Activated CD4-positive, alpha-beta memory T cell treated with anti-CD3 and anti-CD28 coated beads for 36 hours (primary cell): ENCODE results near the gene KIRREL1. TPM values are rescaled to one million over a fixed set of nuclear protein-coding genes. Genes with fewer than 3 reads are reported as not detected.
A peak's percentile ranks its signal among the peaks of the same experiment; 100 is the strongest.

Experiments
- CTCF ChIA-PET: fragments of 350-600 bp; sonication (Branson Sonifier 250); formaldehyde crosslinking; loops from one replicate; lab custom pipeline; 2021; ENCODE audit warnings: antibody characterized with exemption, inconsistent platforms; lab: Charles Lee
- POLR2A ChIA-PET: fragments of 350-600 bp; sonication (Branson Sonifier 250); formaldehyde crosslinking; loops from one replicate; lab custom pipeline; 2021; ENCODE audit warnings: antibody characterized with exemption; lab: Charles Lee
- DNase-seq: peaks from one replicate; pipeline ENCODE4 v3.0.0-alpha.2; 2020
- H3K27ac Mint-ChIP-seq: one replicate; pipeline ENCODE4 v1.8.0; 2021; ENCODE audit warnings: mixed read lengths
- H3K27me3 Mint-ChIP-seq: one replicate; pipeline ENCODE4 v1.8.0; 2021; ENCODE audit warnings: mixed read lengths
- H3K36me3 Mint-ChIP-seq: one replicate; pipeline ENCODE4 v1.8.0; 2021; ENCODE audit warnings: mixed read lengths
- H3K4me1 Mint-ChIP-seq: one replicate; pipeline ENCODE4 v1.8.0; 2021; ENCODE audit warnings: low read depth, mixed read lengths
- H3K4me3 Mint-ChIP-seq: one replicate; pipeline ENCODE4 v1.8.0; 2021; ENCODE audit warnings: mild to moderate bottlenecking, mixed read lengths
- H3K9me3 Mint-ChIP-seq: one replicate; pipeline ENCODE4 v1.8.0; 2021; ENCODE audit warnings: mixed read lengths
- intact Hi-C: fragments of 100-400 bp; cut with micrococcal nuclease; formaldehyde crosslinking; loops from one replicate; pipeline ENCODE4 v1.15.1; 2023
- total RNA-seq, 2 experiments: library from RNA; stranded (reverse); gene quantifications; one replicate each; pipeline ENCODE4 v1.2.3, GENCODE V29; 2021

KIRREL1 gene
- total RNA-seq, 2 experiments from 2014 or later = not detected

DNA sequence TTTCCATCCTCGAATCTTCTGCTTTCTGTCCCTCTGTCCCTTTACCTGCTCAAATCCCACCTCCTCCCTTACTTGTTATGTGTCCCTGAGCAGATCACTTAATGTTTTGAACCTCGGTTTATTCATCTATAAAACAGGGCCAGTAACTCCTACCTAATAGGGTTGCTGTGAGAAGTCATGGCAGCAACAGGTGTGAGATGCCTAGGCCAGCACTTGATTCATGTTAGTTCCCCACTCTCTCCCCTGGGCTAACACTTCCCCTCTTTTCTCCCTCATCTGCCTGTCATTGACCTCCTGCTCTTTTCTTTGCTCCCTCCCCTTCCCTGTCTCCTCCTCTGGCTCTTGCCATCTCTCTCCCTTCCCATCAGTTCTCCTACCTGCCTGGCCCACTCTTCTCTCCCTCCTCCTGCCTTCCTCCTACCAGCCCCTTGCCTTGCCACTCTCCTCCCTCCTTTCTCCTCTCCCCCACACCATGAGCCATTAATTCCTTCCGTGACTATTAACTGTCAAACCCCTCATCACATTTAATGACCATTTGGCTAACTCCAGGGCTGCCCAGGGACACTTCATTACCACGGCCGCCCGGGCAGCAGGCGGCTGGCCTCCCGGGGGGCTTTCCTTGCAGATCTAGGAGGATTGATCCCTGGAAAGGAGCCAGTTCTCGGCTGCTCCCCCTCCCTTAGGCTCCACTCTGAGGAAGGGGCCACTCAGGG is 96.6 kb downstream of the KIRREL1 start:
- CTCF ChIA-PET = no interaction called here
- intact Hi-C loops = loop anchor here (5.0 kb wide), 1 partner anchor 128 kb away; no protein-coding TSS in a partner anchor

DNA sequence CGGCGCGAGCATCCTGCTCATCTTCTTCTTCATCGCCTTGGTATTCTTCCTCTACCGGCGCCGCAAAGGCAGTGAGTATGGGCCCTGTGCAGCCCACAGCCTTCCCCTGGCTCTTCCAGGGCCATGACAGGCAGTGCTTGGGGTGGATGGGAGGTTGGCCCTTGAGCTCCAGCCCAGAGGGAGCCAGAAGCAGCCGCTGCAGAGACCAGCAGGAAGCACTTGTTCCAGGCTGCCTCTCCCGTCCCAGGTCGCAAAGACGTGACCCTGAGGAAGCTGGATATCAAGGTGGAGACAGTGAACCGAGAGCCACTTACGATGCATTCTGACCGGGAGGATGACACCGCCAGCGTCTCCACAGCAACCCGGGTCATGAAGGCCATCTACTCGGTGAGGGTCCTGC is 99.9 kb downstream of the KIRREL1 start:
- POLR2A ChIA-PET = no interaction called here
- H3K27me3 Mint-ChIP-seq = no peaks in the 10 kb centered on the region
- DNase-seq = no peak

More for the DNA sequence above, 96.6 kb downstream of the KIRREL1 start:
- Mint-ChIP-seq H3K9me3 (no peaks in the 10 kb centered on the region), H3K27me3 (no peaks in the 10 kb centered on the region), H3K4me1 (no peaks in the 10 kb centered on the region), H3K27ac (no peak overlapping the region), H3K36me3 (no peaks in the 10 kb centered on the region), H3K4me3 (no peak overlapping the region)
- DNase-seq = no peak
- POLR2A ChIA-PET = no interaction called here

DNA sequence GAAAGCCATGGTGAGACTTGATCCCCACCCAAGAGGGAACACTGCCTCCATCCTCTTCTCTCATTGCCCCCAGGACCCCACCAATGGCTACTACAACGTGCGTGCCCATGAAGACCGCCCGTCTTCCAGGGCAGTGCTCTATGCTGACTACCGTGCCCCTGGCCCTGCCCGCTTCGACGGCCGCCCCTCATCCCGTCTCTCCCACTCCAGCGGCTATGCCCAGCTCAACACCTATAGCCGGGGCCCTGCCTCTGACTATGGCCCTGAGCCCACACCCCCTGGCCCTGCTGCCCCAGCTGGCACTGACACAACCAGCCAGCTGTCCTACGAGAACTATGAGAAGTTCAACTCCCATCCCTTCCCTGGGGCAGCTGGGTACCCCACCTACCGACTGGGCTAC is 101.1 kb downstream of the KIRREL1 start:
- Mint-ChIP-seq H3K27me3 (no peaks in the 10 kb centered on the region), H3K4me1 (no peaks in the 10 kb centered on the region), H3K9me3 (no peaks in the 10 kb centered on the region), H3K36me3 (no peaks in the 10 kb centered on the region), H3K27ac (no peak overlapping the region), H3K4me3 (no peak overlapping the region)
- CTCF ChIA-PET = interaction anchor here (8.0 kb wide), 1 partner anchor 26 kb away, joined by 115 read pairs; no protein-coding TSS in a partner anchor
- intact Hi-C loops = no loop called here
- POLR2A ChIA-PET = no interaction called here
- DNase-seq = no peak

More for the DNA sequence above, 99.9 kb downstream of the KIRREL1 start:
- Mint-ChIP-seq H3K27ac (no peak overlapping the region), H3K4me1 (no peaks in the 10 kb centered on the region), H3K36me3 (no peaks in the 10 kb centered on the region), H3K4me3 (no peak overlapping the region), H3K9me3 (no peaks in the 10 kb centered on the region)
- CTCF ChIA-PET = interaction anchor here (8.0 kb wide), 1 partner anchor 28 kb away, joined by 115 read pairs; no protein-coding TSS in a partner anchor
- intact Hi-C loops = no loop called here

DNA sequence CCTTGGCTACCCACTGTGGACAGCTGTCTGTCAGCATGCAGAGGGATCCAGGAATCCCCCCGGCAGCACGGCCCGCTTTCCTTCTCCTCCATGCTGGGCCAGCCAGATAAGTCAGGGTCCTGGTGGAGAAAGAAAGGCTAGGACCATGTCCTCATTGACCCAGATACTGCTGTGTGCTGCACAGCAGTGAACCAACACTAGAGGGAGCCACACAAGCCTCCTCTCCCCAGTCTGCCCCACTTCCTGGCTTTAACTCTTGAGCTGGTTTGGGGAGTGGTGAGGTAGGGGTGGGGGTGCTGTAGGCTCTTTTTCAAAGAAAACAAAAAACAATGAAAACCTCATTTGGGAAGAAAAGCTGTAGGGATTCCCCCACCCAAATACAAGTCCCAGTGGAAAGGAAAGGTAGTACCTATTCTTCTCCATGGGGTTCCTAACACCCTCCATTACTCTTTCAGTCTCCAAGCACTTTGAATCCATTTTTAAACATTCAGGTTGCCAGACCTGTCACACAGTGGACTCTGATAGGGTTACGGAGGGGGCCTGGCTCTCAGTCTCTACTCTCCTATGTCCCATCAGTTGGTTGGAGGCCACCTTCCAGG is 102.4 kb downstream of the KIRREL1 start:
- no peak overlapping the region for H3K27ac Mint-ChIP-seq
- DNase-seq = peak; percentile 47
- no peaks in the 10 kb centered on the region for H3K9me3 Mint-ChIP-seq
- H3K4me1 Mint-ChIP-seq = no peaks in the 10 kb centered on the region
- CTCF ChIA-PET = interaction anchor here (0.6 to 8.0 kb wide), 10 partner anchors 9 to 138 kb away, joined by 3 to 115 read pairs (median 3); no protein-coding TSS in a partner anchor
- H3K27me3 Mint-ChIP-seq = no peaks in the 10 kb centered on the region
- no peaks in the 10 kb centered on the region for H3K36me3 Mint-ChIP-seq
- POLR2A ChIA-PET = no interaction called here
- no peak overlapping the region for H3K4me3 Mint-ChIP-seq
- intact Hi-C loops = loop anchor here (1.0 kb wide), 1 partner anchor 29 kb away; no protein-coding TSS in a partner anchor

DNA sequence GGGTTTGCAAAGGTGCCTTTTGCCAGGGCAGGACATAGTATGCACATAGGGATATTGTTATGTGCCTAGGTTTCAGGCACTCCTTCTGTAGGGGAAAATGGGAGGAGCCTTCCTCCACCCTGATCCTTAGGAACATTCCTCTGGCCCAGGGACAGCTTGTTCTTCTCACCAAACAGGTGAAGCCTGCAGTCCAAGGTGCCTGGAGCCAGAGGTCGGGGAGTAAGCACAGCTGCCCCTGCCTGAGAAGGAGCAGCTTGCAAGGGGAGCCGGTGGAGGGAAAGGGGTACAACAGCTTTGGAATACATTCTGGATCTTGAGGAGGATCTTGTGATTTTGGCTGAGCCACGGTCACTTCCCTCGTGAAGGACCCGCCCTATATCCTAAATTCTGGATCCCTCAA is 104.8 kb downstream of the KIRREL1 start:
- intact Hi-C loops = no loop called here
- no peak for DNase-seq
- Mint-ChIP-seq H3K27ac (no peak overlapping the region), H3K27me3 (no peaks in the 10 kb centered on the region), H3K4me3 (no peak overlapping the region), H3K4me1 (peaks cover 3% of the 10 kb centered on the region), H3K36me3 (no peaks in the 10 kb centered on the region), H3K9me3 (no peaks in the 10 kb centered on the region)
- ChIA-PET POLR2A (no interaction called here), CTCF (interaction anchor here (8.0 kb wide), 1 partner anchor 23 kb away, joined by 115 read pairs; no protein-coding TSS in a partner anchor)

DNA sequence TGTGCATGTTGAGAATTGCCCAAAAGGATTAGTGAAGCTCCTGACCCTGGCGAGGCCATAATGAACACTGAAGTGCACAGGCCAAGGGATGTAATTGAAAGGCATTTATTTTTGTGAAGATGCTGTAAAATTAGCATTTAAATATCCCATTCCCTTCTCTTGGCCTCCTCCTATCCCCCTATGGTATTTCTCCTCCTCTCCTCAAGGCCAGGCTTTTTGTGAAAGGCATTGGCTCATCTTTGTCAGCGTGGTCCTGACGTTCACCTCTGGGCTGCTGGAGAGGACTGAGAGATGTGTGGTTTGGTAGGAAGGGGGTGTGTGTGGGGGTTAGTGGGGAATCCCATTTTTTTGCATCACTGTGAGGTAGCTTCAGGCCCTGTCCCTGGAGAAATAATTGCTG is 105.7 kb downstream of the KIRREL1 start:
- intact Hi-C loops = no loop called here
- Mint-ChIP-seq H3K27ac (no peak overlapping the region), H3K27me3 (no peaks in the 10 kb centered on the region), H3K9me3 (no peaks in the 10 kb centered on the region), H3K4me1 (peaks cover 3% of the 10 kb centered on the region), H3K4me3 (no peak overlapping the region), H3K36me3 (no peaks in the 10 kb centered on the region)
- POLR2A ChIA-PET = no interaction called here
- DNase-seq = no peak
- CTCF ChIA-PET = interaction anchor here (8.0 kb wide), 1 partner anchor 22 kb away, joined by 115 read pairs; no protein-coding TSS in a partner anchor

DNA sequence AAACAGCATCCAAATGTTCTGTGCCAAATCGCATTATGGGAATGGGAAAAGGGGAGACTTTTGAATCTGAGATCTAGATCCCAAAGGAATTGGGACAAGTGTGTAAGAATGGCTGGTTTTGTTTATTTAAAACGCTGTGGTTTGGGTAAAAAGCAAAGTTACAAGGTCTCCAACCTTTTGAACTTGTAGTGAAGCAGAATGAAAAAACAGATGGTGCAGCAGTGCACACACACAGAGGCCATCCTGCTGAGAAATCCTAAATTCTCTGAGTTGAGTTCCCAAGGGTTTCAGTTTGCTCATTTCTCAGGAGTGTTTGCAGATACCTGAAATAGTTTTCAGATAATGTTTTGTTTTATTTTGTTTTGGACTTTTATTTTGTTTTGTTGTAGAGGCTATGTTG is 107.1 kb downstream of the KIRREL1 start:
- Mint-ChIP-seq H3K36me3 (no peaks in the 10 kb centered on the region), H3K27ac (no peak overlapping the region), H3K4me3 (no peak overlapping the region), H3K27me3 (peaks cover 5% of the 10 kb centered on the region), H3K9me3 (no peaks in the 10 kb centered on the region), H3K4me1 (peaks cover 3% of the 10 kb centered on the region)
- POLR2A ChIA-PET = no interaction called here
- CTCF ChIA-PET = interaction anchor here (8.0 kb wide), 1 partner anchor 20 kb away, joined by 115 read pairs; no protein-coding TSS in a partner anchor
- intact Hi-C loops = no loop called here
- no peak for DNase-seq

DNA sequence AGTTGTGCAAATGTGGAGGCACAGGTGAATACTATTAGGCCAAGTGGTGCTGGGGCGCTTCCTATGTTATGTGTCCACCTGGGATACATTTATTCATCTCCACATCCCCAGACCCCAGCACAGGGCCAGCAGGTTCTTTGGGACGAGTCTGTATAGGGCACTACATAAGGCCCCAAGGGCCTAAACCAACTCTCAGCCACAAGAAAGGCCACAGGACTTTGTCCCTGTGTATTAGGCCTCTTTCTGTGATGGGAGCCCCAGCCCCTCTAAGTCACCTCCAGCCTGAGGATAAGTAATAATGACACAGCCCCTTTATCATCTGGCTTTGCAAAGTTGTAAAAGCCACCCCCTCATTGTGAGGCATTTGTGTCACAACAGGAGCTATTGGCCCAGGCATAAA is 108.0 kb downstream of the KIRREL1 start:
- ChIA-PET POLR2A (no interaction called here), CTCF (no interaction called here)

DNA sequence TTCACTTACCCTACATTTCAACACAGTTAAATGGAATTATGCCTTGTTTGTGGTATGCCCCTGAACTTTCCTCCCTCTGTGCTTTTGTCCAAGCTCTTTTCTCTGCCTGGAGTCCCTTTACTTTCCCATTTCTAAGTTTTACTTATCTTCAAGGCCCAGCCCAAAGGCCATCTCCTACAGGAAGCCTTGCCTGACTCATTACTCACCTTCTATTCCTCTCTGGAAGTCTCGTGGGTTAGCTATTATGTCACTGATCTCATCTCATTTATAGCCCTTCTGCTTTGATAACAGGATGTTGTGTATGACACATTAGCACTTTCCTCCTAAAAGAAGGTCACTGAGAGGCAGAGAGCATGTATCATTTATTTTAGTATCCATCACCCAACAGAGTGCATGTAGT is 108.5 kb downstream of the KIRREL1 start:
- intact Hi-C loops = no loop called here
- Mint-ChIP-seq H3K27ac (no peak overlapping the region), H3K27me3 (peaks cover 5% of the 10 kb centered on the region), H3K9me3 (no peaks in the 10 kb centered on the region), H3K4me1 (peaks cover 3% of the 10 kb centered on the region), H3K36me3 (no peaks in the 10 kb centered on the region), H3K4me3 (no peak overlapping the region)
- DNase-seq = no peak
- CTCF ChIA-PET = no interaction called here
- POLR2A ChIA-PET = no interaction called here

More for the DNA sequence above, 108.0 kb downstream of the KIRREL1 start:
- Mint-ChIP-seq H3K9me3 (no peaks in the 10 kb centered on the region), H3K36me3 (no peaks in the 10 kb centered on the region), H3K27me3 (peaks cover 5% of the 10 kb centered on the region), H3K27ac (no peak overlapping the region), H3K4me1 (peaks cover 3% of the 10 kb centered on the region), H3K4me3 (no peak overlapping the region)
- intact Hi-C loops = no loop called here
- DNase-seq = no peak

DNA sequence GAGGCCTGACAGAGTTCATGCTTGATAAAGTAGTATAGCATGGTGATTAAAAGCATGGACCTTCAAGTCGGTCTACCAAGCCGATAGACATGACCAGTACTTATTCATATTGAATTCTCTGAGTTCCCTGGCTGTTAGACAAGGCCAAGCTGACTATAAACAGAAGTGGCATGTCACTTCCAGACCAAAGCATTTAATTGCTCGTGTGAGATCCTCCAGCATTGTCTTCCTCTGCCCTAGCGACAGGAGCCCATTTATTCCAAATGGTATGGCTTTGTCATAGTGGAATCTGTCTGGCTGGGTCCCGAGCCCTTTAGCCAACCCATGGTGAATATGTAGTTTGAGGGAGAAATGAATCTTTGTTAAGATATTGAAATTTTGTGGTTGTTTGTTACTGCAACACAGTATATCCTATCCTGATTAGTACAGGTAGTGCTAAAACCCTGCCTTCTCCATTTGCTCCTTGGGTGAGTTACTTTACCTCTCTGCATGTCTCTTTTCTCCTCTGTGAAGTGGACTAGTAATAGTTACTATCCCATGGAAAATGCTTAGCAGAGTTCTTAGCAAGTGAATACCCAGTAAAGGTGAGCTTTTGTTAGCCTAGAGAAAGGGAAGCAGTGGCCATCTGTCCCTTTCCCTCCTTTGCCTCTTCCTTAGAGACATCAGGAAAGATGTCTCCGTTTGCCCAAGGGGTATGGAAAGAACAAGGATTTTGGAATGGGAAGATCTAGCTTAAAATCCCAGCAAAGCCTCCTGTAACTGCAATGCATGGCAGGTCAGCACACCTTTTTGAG is 109.6 kb downstream of the KIRREL1 start:
- Mint-ChIP-seq H3K9me3 (no peaks in the 10 kb centered on the region), H3K27me3 (peaks cover 5% of the 10 kb centered on the region), H3K27ac (no peak overlapping the region), H3K4me3 (no peak overlapping the region), H3K4me1 (peaks cover 3% of the 10 kb centered on the region), H3K36me3 (no peaks in the 10 kb centered on the region)
- intact Hi-C loops = no loop called here
- POLR2A ChIA-PET = no interaction called here
- CTCF ChIA-PET = interaction anchor here (1.5 kb wide), 1 partner anchor 19 kb away, joined by 3 read pairs; no protein-coding TSS in a partner anchor
- DNase-seq = no peak

DNA sequence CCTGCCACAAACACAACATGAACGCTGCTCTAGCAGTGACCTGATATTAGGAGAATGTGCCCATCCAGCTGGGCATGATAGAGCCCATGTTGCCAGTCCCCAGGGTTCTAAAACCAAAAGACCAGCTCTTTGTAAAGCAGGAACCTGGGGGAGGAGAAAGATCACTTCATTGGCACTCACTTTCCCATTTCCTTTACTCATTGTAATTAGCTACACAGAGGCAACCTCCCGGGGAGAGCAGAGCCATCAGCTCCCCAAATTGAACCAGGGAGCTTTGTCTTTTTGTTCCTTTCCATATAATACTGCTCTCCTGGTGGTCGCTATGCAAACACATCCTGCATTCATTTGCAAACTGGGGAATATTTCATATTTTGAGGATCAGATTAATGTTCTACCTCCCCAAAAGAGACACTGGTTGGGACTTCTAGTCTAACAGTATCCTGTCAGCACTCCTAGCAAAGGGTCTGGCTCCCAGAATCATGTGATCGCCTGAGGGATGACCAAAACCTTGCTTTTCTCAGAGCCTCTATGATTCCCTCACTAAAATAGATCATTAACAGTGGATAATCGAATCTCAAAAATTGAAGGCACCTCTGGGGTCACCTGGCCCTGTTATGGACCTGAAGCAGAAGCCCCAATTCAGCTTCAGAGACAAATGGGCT is 110.5 kb downstream of the KIRREL1 start:
- Mint-ChIP-seq H3K4me1 (peaks cover 3% of the 10 kb centered on the region), H3K27ac (no peak overlapping the region), H3K36me3 (no peaks in the 10 kb centered on the region), H3K4me3 (no peak overlapping the region), H3K9me3 (no peaks in the 10 kb centered on the region), H3K27me3 (peaks cover 5% of the 10 kb centered on the region)
- ChIA-PET CTCF (interaction anchor here (0.6 to 1.5 kb wide), 2 partner anchors 18 to 402 kb away, joined by 3 read pairs; no protein-coding TSS in a partner anchor), POLR2A (no interaction called here)
- no peak for DNase-seq
- intact Hi-C loops = no loop called here
